Measurements from ENCODE around the gene TENT4A. TPM values are rescaled to one million over a fixed set of nuclear protein-coding genes. Genes with fewer than 3 reads are reported as not detected.

Gene TENT4A
- total and polyA plus RNA-seq, 10 donors, result 7.1 to 44.8 (median 33.0) TPM

GRCh38 chr5:6673031-6673430, 40.2 kb upstream of the TENT4A start:
- intact Hi-C loops (cut with DNase I; ENCODE audit: low total_unique reads), result no loop called here
- DNase-seq, result no peak
- Histone ChIP-seq H3K4me1 (no peaks in the 10 kb centered on the region), H3K36me3 (peaks cover 0 to 22% (median 0%) of the 10 kb centered on the region in 6 donors), H3K4me3 (no peak overlapping the region), H3K27me3 (replicated peaks in 1 of 7) (no peaks in the 10 kb centered on the region), H3K27ac (no peak overlapping the region), H3K9me3 (peaks cover 0 to 10% (median 0%) of the 10 kb centered on the region in 8 donors)
- WGBS, 5 donors, result 60 to 84% (median 77%) methylated on average over 5 of the region's 5 CpGs
- TF ChIP-seq POLR2A (IDR thresholded peaks at IDR 0.05), result no peak
- TF ChIP-seq POLR2AphosphoS5 (IDR thresholded peaks at IDR 0.05), result no peak
- no peak for TF ChIP-seq CTCF (IDR thresholded peaks at IDR 0.05 in 8 of 11, conservative IDR thresholded peaks at IDR 0.05 in 3 of 11)

GRCh38 chr5:6673963-6674362, 39.3 kb upstream of the TENT4A start:
- no peaks in the 10 kb centered on the region for H3K27me3 ChIP-seq (replicated peaks in 1 of 7)
- no peak for DNase-seq
- peaks cover 0 to 10% (median 0%) of the 10 kb centered on the region in 8 donors for H3K9me3 ChIP-seq
- no peak overlapping the region for H3K27ac ChIP-seq
- H3K4me3 ChIP-seq, result no peak overlapping the region
- WGBS, 5 donors, result 85 to 97% (median 96%) methylated on average over 1 of the region's 1 CpG
- H3K4me1 ChIP-seq, result no peaks in the 10 kb centered on the region
- no peak for TF ChIP-seq CTCF (IDR thresholded peaks at IDR 0.05 in 8 of 11, conservative IDR thresholded peaks at IDR 0.05 in 3 of 11)
- no peak for TF ChIP-seq POLR2A (IDR thresholded peaks at IDR 0.05)
- intact Hi-C loops (cut with DNase I; ENCODE audit: low total_unique reads), result no loop called here
- H3K36me3 ChIP-seq, result peaks cover 0 to 22% (median 0%) of the 10 kb centered on the region in 6 donors

- Histone ChIP-seq H3K4me3 (no peak overlapping the region), H3K36me3 (peaks cover 0 to 22% (median 0%) of the 10 kb centered on the region in 6 donors), H3K27ac (no peak overlapping the region), H3K4me1 (no peaks in the 10 kb centered on the region), H3K27me3 (replicated peaks in 1 of 7) (no peaks in the 10 kb centered on the region), H3K9me3 (peaks cover 0 to 10% (median 0%) of the 10 kb centered on the region in 8 donors)
- no peak for DNase-seq
- 90 to 96% (median 93%) methylated on average over 3 of the region's 3 CpGs for WGBS, 5 donors
- intact Hi-C loops (cut with DNase I; ENCODE audit: low total_unique reads), result no loop called here
- no peak for TF ChIP-seq POLR2A (IDR thresholded peaks at IDR 0.05)
- no peak for TF ChIP-seq POLR2AphosphoS5 (IDR thresholded peaks at IDR 0.05)
- no peak for TF ChIP-seq CTCF (IDR thresholded peaks at IDR 0.05 in 8 of 11, conservative IDR thresholded peaks at IDR 0.05 in 3 of 11)
These were observed 38.8 kb upstream of the TENT4A start for GRCh38 chr5:6674421-6674820.

- Histone ChIP-seq H3K9me3 (peaks cover 0 to 10% (median 0%) of the 10 kb centered on the region in 8 donors), H3K4me1 (no peaks in the 10 kb centered on the region), H3K36me3 (peaks cover 0 to 18% (median 0%) of the 10 kb centered on the region in 6 donors), H3K27ac (no peak overlapping the region), H3K4me3 (no peak overlapping the region), H3K27me3 (replicated peaks in 1 of 7) (no peaks in the 10 kb centered on the region)
- intact Hi-C loops (cut with DNase I; ENCODE audit: low total_unique reads), result no loop called here
- no peak for DNase-seq
- no peak for TF ChIP-seq POLR2AphosphoS5 (IDR thresholded peaks at IDR 0.05)
- no peak for TF ChIP-seq POLR2A (IDR thresholded peaks at IDR 0.05)
- no peak for TF ChIP-seq CTCF (IDR thresholded peaks at IDR 0.05 in 8 of 11, conservative IDR thresholded peaks at IDR 0.05 in 3 of 11)
- 94 to 96% (median 95%) methylated on average over 10 of the region's 10 CpGs for WGBS, 5 donors
These were observed 38.3 kb upstream of the TENT4A start for GRCh38 chr5:6674886-6675285.
